ENCODE measurements around the gene TBC1D4. TPM values are rescaled to one million over a fixed set of nuclear protein-coding genes. Genes with fewer than 3 reads are reported as not detected.

TBC1D4 gene
- total RNA-seq, 1 experiment from 2014 or later: 15.4 TPM

- Mint-ChIP-seq H3K27ac (ENCODE audit: unreplicated experiment) (no peak overlapping the region), H3K4me3 (ENCODE audit: low read depth, unreplicated experiment) (no peak overlapping the region), H3K27me3 (ENCODE audit: unreplicated experiment) (no peaks in the 10 kb centered on the region), H3K36me3 (ENCODE audit: insufficient read depth, unreplicated experiment) (no peaks in the 10 kb centered on the region), H3K9me3 (ENCODE audit: low read depth, unreplicated experiment) (no peaks in the 10 kb centered on the region), H3K4me1 (ENCODE audit: low read depth, unreplicated experiment) (peaks cover 12% of the 10 kb centered on the region)
- no peak for TF ChIP-seq CTCF (IDR thresholded peaks at IDR 0.05; ENCODE audit: unreplicated experiment)
- no peak for DNase-seq
- CTCF ChIA-PET: no interaction called here
- BruUV-seq (replicated peaks): no TSS peak
- intact Hi-C loops (cut with micrococcal nuclease; ENCODE audit: unreplicated experiment): no loop called here
These were observed 86.1 kb downstream of the TBC1D4 start for GRCh38 chr13:75395901-75396300.

GRCh38 chr13:75395066-75395465, 86.9 kb downstream of the TBC1D4 start:
- Mint-ChIP-seq H3K27ac (ENCODE audit: unreplicated experiment) (no peak overlapping the region), H3K4me3 (ENCODE audit: low read depth, unreplicated experiment) (no peak overlapping the region), H3K4me1 (ENCODE audit: low read depth, unreplicated experiment) (peaks cover 3% of the 10 kb centered on the region), H3K27me3 (ENCODE audit: unreplicated experiment) (no peaks in the 10 kb centered on the region), H3K36me3 (ENCODE audit: insufficient read depth, unreplicated experiment) (no peaks in the 10 kb centered on the region), H3K9me3 (ENCODE audit: low read depth, unreplicated experiment) (no peaks in the 10 kb centered on the region)
- intact Hi-C loops (cut with micrococcal nuclease; ENCODE audit: unreplicated experiment): no loop called here
- DNase-seq: no peak
- no TSS peak for BruUV-seq (replicated peaks)
- no peak for TF ChIP-seq CTCF (IDR thresholded peaks at IDR 0.05; ENCODE audit: unreplicated experiment)
- CTCF ChIA-PET: no interaction called here

GRCh38 chr13:75393839-75394520, 88.0 kb downstream of the TBC1D4 start:
- H3K9me3 Mint-ChIP-seq (ENCODE audit: low read depth, unreplicated experiment): no peaks in the 10 kb centered on the region
- intact Hi-C loops (cut with micrococcal nuclease; ENCODE audit: unreplicated experiment): no loop called here
- H3K36me3 Mint-ChIP-seq (ENCODE audit: insufficient read depth, unreplicated experiment): no peaks in the 10 kb centered on the region
- H3K27me3 Mint-ChIP-seq (ENCODE audit: unreplicated experiment): no peaks in the 10 kb centered on the region
- H3K4me1 Mint-ChIP-seq (ENCODE audit: low read depth, unreplicated experiment): no peaks in the 10 kb centered on the region
- H3K27ac Mint-ChIP-seq (ENCODE audit: unreplicated experiment): no peak overlapping the region
- CTCF ChIA-PET: no interaction called here
- no peak for DNase-seq
- no peak for TF ChIP-seq CTCF (IDR thresholded peaks at IDR 0.05; ENCODE audit: unreplicated experiment)
- no TSS peak for BruUV-seq (replicated peaks)
- H3K4me3 Mint-ChIP-seq (ENCODE audit: low read depth, unreplicated experiment): no peak overlapping the region

- H3K27me3 Mint-ChIP-seq (ENCODE audit: unreplicated experiment): no peaks in the 10 kb centered on the region
- no peak for DNase-seq
- no peak for TF ChIP-seq CTCF (IDR thresholded peaks at IDR 0.05; ENCODE audit: unreplicated experiment)
- intact Hi-C loops (cut with micrococcal nuclease; ENCODE audit: unreplicated experiment): no loop called here
- H3K9me3 Mint-ChIP-seq (ENCODE audit: low read depth, unreplicated experiment): no peaks in the 10 kb centered on the region
- no peak overlapping the region for H3K4me3 Mint-ChIP-seq (ENCODE audit: low read depth, unreplicated experiment)
- H3K4me1 Mint-ChIP-seq (ENCODE audit: low read depth, unreplicated experiment): no peaks in the 10 kb centered on the region
- no peak overlapping the region for H3K27ac Mint-ChIP-seq (ENCODE audit: unreplicated experiment)
- CTCF ChIA-PET: no interaction called here
- no TSS peak for BruUV-seq (replicated peaks)
- H3K36me3 Mint-ChIP-seq (ENCODE audit: insufficient read depth, unreplicated experiment): no peaks in the 10 kb centered on the region
These were observed 90.4 kb downstream of the TBC1D4 start for GRCh38 chr13:75391432-75392100.
